Measurements from ENCODE around the gene BANK1. TPM values are rescaled to one million over a fixed set of nuclear protein-coding genes. Genes with fewer than 3 reads are reported as not detected.

The BANK1 gene
- total RNA-seq, 2 donors from 2014 or later, result 1.6 to 2.4 TPM

- intact Hi-C loops (cut with DNase I), result no loop called here
- ATAC-seq, result no peak
- DNase-seq, result no peak
Observed at GRCh38 chr4:102076622-102077021, 286.1 kb downstream of the BANK1 start.

- no peak for ATAC-seq
- no peak for DNase-seq
- intact Hi-C loops (cut with DNase I), result no loop called here
Observed at GRCh38 chr4:102080184-102080583, 289.7 kb downstream of the BANK1 start.

- no peak for DNase-seq
- intact Hi-C loops (cut with DNase I), result no loop called here
- no peak for ATAC-seq
Observed at GRCh38 chr4:102089850-102090621, 299.5 kb downstream of the BANK1 start.

- intact Hi-C loops (cut with DNase I), result no loop called here
- ATAC-seq (no peak), DNase-seq (no peak)
Observed at GRCh38 chr4:102091656-102092055, 301.1 kb downstream of the BANK1 start.

GRCh38 chr4:102094481-102094880, 304.0 kb downstream of the BANK1 start:
- intact Hi-C loops (cut with DNase I), result no loop called here
- DNase-seq, result no peak

GRCh38 chr4:102103368-102103767, 312.8 kb downstream of the BANK1 start:
- no peak for ATAC-seq
- intact Hi-C loops (cut with DNase I), result no loop called here
- no peak for DNase-seq

More at GRCh38 chr4:102094481-102094880, 304.0 kb downstream of the BANK1 start:
- ATAC-seq, result no peak

GRCh38 chr4:102104278-102104677, 313.7 kb downstream of the BANK1 start:
- ATAC-seq, result no peak
- no peak for DNase-seq
- intact Hi-C loops (cut with DNase I), result no loop called here

GRCh38 chr4:102105983-102106382, 315.5 kb downstream of the BANK1 start:
- ATAC-seq (no peak), DNase-seq (no peak)
- intact Hi-C loops (cut with DNase I), result no loop called here

- intact Hi-C loops (cut with DNase I), result no loop called here
- no peak for ATAC-seq
Observed at GRCh38 chr4:102114118-102114630, 323.6 kb downstream of the BANK1 start.

GRCh38 chr4:102116121-102116520, 325.6 kb downstream of the BANK1 start:
- ATAC-seq (no peak), DNase-seq (no peak)
- intact Hi-C loops (cut with DNase I), result no loop called here

More at GRCh38 chr4:102114118-102114630, 323.6 kb downstream of the BANK1 start:
- no peak for DNase-seq

- intact Hi-C loops (cut with DNase I), result no loop called here
- DNase-seq (no peak), ATAC-seq (no peak)
Observed at GRCh38 chr4:102120846-102121245, 330.3 kb downstream of the BANK1 start.

Data from left cardiac atrium (tissue), 4 donors.